ENCODE data around the gene PTHLH. TPM values are rescaled to one million over a fixed set of nuclear protein-coding genes. Genes with fewer than 3 reads are reported as not detected.

The PTHLH gene
- not detected in 2 replicates for total RNA-seq

GRCh38 chr12:27972721-27973120, at the start of gene PTHLH:
Gene PTHLH (minus strand): TSS chr12:27972733. CDS start chr12:27969494, 3,239 bp downstream.

Other genes with a start within 250 kb of the PTHLH start
- 13.8 and 15.9 TPM in 2 replicates for gene KLHL42, start 192.5 kb downstream of the PTHLH start, total RNA-seq
- not detected in 2 replicates for gene MANSC4, start 192.5 kb downstream of the PTHLH start, total RNA-seq
- gene CCDC91, start 217.7 kb upstream of the PTHLH start, total RNA-seq: 8.5 and 8.9 TPM in 2 replicates

Data from myometrial cell (primary cell).